GM18867 (cell line): ENCODE results near the gene ITGB7.
"Not testable (repeated sequence)": the region's sequence is repeated elsewhere in the genome, so short reads cannot be mapped to it uniquely, and the experiment has no call there.

Experiments
- ATAC-seq: cut with Tn5 transposase; IDR thresholded peaks from one replicate; pipeline ENCODE4 v1.9.1; 2021; ENCODE audit warnings: mild to moderate bottlenecking, moderate library complexity; ENCODE audit not compliant: unreplicated experiment

Gene ITGB7

GRCh38 chr12:53217931-53218307, 10.9 kb upstream of the ITGB7 start:
- ATAC-seq: no peak

- ATAC-seq: no peak
Observed at GRCh38 chr12:53217051-53217930, 10.2 kb upstream of the ITGB7 start.

GRCh38 chr12:53215497-53215896, 8.4 kb upstream of the ITGB7 start:
- ATAC-seq: no peak

GRCh38 chr12:53214687-53215455, 7.8 kb upstream of the ITGB7 start:
- ATAC-seq: no peak

- ATAC-seq: no peak
Observed at GRCh38 chr12:53214221-53214620, 7.2 kb upstream of the ITGB7 start.

GRCh38 chr12:53213348-53213747, 6.3 kb upstream of the ITGB7 start:
- ATAC-seq: no peak

- no peak for ATAC-seq
Observed at GRCh38 chr12:53212931-53213330, 5.9 kb upstream of the ITGB7 start.

- no peak for ATAC-seq
Observed at GRCh38 chr12:53211476-53212381, 4.7 kb upstream of the ITGB7 start.

GRCh38 chr12:53210843-53211242, 3.8 kb upstream of the ITGB7 start:
- ATAC-seq: no peak

- peak; percentile 46 for ATAC-seq
Observed at GRCh38 chr12:53208877-53209463, 1.9 kb upstream of the ITGB7 start.

- no peak for ATAC-seq
Observed at GRCh38 chr12:53208435-53208834, 1.4 kb upstream of the ITGB7 start.

GRCh38 chr12:53205747-53206419, 1.2 kb downstream of the ITGB7 start:
- peak; percentile 59 for ATAC-seq

GRCh38 chr12:53204351-53204750, 2.7 kb downstream of the ITGB7 start:
- ATAC-seq: no peak

- not testable (repeated sequence) for ATAC-seq
Observed at GRCh38 chr12:53202316-53202715, 4.7 kb downstream of the ITGB7 start.

- ATAC-seq: no peak
Observed at GRCh38 chr12:53201639-53202038, 5.4 kb downstream of the ITGB7 start.

- no peak for ATAC-seq
Observed at GRCh38 chr12:53201177-53201541, 5.9 kb downstream of the ITGB7 start.

GRCh38 chr12:53200458-53201176, 6.4 kb downstream of the ITGB7 start:
- ATAC-seq: peak; percentile 47

- peak; percentile 17 for ATAC-seq
Observed at GRCh38 chr12:53200107-53200457, 7.0 kb downstream of the ITGB7 start.

- no peak for ATAC-seq
Observed at GRCh38 chr12:53199700-53200099, 7.4 kb downstream of the ITGB7 start.
